Hepatocyte (in vitro differentiated cells): ENCODE data around the gene DLX4. TPM values are rescaled to one million over a fixed set of nuclear protein-coding genes. Genes with fewer than 3 reads are reported as not detected.

Source experiments
- DNase-seq: peaks from one replicate; pipeline ENCODE4 v3.0.0-alpha.2; 2016; ENCODE audit warnings: low spot score
- H2AFZ ChIP-seq: fragments of 200-600 bp; sonication (generic); 2 replicates; pipeline ENCODE4 v1.6.0; 2016; ENCODE audit warnings: antibody characterized with exemption, mild to moderate bottlenecking
- H3K27ac ChIP-seq: fragments of 200-600 bp; sonication (generic); 2 replicates; pipeline ENCODE4 v1.5.1; 2016; ENCODE audit warnings: mild to moderate bottlenecking
- H3K27me3 ChIP-seq: fragments of 200-600 bp; sonication (generic); 2 replicates; pipeline ENCODE4 v1.6.1; 2016
- H3K36me3 ChIP-seq: fragments of 200-600 bp; sonication (generic); replicated peaks from 2 replicates; pipeline ENCODE4 v1.5.1; 2016; ENCODE audit warnings: low read depth; ENCODE audit not compliant: insufficient read depth
- H3K4me1 ChIP-seq: fragments of 200-600 bp; sonication (generic); 2 replicates; pipeline ENCODE4 v1.5.1; 2016; ENCODE audit warnings: mild to moderate bottlenecking, moderate library complexity; ENCODE audit not compliant: insufficient read depth
- H3K4me2 ChIP-seq: fragments of 200-600 bp; sonication (generic); 2 replicates; pipeline ENCODE4 v1.6.0; 2016
- H3K4me3 ChIP-seq: fragments of 200-600 bp; sonication (generic); 2 replicates; pipeline ENCODE4 v1.5.1; 2016; ENCODE audit warnings: mild to moderate bottlenecking
- H3K79me2 ChIP-seq: fragments of 200-600 bp; sonication (generic); 2 replicates; pipeline ENCODE4 v1.6.0; 2017; ENCODE audit warnings: mild to moderate bottlenecking
- H3K9me2 ChIP-seq: fragments of 200-600 bp; sonication (generic); replicated peaks from 2 replicates; pipeline ENCODE4 v1.6.0; 2017; ENCODE audit warnings: mild to moderate bottlenecking; ENCODE audit not compliant: insufficient read depth
- H3K9me3 ChIP-seq: fragments of 200-600 bp; sonication (generic); 2 replicates; pipeline ENCODE4 v1.5.1; 2016; ENCODE audit warnings: low read depth, mild to moderate bottlenecking
- H4K20me1 ChIP-seq: fragments of 200-600 bp; sonication (generic); 2 replicates; pipeline ENCODE4 v1.6.0; 2016; ENCODE audit warnings: mild to moderate bottlenecking; ENCODE audit not compliant: insufficient read depth, poor library complexity, severe bottlenecking
- CTCF ChIP-seq: fragments of 200-600 bp; sonication (generic); IDR thresholded peaks from 2 replicates; pipeline ENCODE4 v1.5.1; 2016; ENCODE audit warnings: antibody characterized with exemption, mild to moderate bottlenecking; ENCODE audit not compliant: poor library complexity
- EZH2 ChIP-seq: fragments of 200-600 bp; sonication (generic); IDR thresholded peaks from 2 replicates; pipeline ENCODE4 v1.6.1; 2016; ENCODE audit warnings: antibody characterized with exemption, mild to moderate bottlenecking, borderline replicate concordance
- EZH2phosphoT487 ChIP-seq: fragments of 200-600 bp; sonication (generic); IDR thresholded peaks from one replicate; pipeline ENCODE4 v1.6.1; 2018; ENCODE audit warnings: antibody characterized with exemption, mild to moderate bottlenecking, low read depth, moderate library complexity; ENCODE audit not compliant: unreplicated experiment, severe bottlenecking
- WGBS: methylation state at CpG from one replicate; pipeline ENCODE4 v1.1.6; 2016; ENCODE audit warnings: low lambda C conversion rate; ENCODE audit errors: missing lambda C conversion rate; 5-methylcytosine and 5-hydroxymethylcytosine counted together
- polyA plus RNA-seq: library from polyadenylated mRNA; unstranded; fragments of >200 nt; fragmentation: Nextera tagmentation; extraction: Ambion mirVana; gene quantifications from 2 replicates; pipeline ENCODE4 v1.2.1, GENCODE V29; 2016
- total RNA-seq: library from RNA; depleted of rRNA; stranded (reverse); fragments of >200 nt; gene quantifications from 2 replicates; pipeline ENCODE4 v1.2.3, GENCODE V29; 2014

The DLX4 gene
- total and polyA plus RNA-seq, 2 experiments from 2014 or later = 0.17 to 1.4 TPM

GRCh38 chr17:49972486-49973270, 3.7 kb downstream of the DLX4 start:
- no peaks in the 10 kb centered on the region for H3K36me3 ChIP-seq
- H3K9me3 ChIP-seq = no peaks in the 10 kb centered on the region
- 9% methylated on average over 51 of the region's 57 CpGs for WGBS
- peak overlapping the region; percentile 52 for H2AFZ ChIP-seq
- no peak overlapping the region for H3K4me3 ChIP-seq
- TF ChIP-seq EZH2phosphoT487 = peak; percentile 36
- TF ChIP-seq EZH2 = peak; percentile 82
- TF ChIP-seq CTCF = no peak
- peak overlapping the region; percentile 76 for H3K4me2 ChIP-seq
- no peaks in the 10 kb centered on the region for H3K79me2 ChIP-seq
- peaks cover 23% of the 10 kb centered on the region for H3K4me1 ChIP-seq
- peaks cover 85% of the 10 kb centered on the region for H3K27me3 ChIP-seq
- H3K9me2 ChIP-seq = no peaks in the 10 kb centered on the region
- no peak overlapping the region for H3K27ac ChIP-seq
- no peak for DNase-seq
- no peaks in the 10 kb centered on the region for H4K20me1 ChIP-seq

- Histone ChIP-seq H3K4me3 (no peak overlapping the region), H3K27me3 (peaks cover 85% of the 10 kb centered on the region), H3K9me3 (no peaks in the 10 kb centered on the region), H4K20me1 (no peaks in the 10 kb centered on the region), H3K27ac (no peak overlapping the region), H3K79me2 (no peaks in the 10 kb centered on the region), H3K4me2 (no peak overlapping the region), H3K9me2 (no peaks in the 10 kb centered on the region), H3K36me3 (no peaks in the 10 kb centered on the region), H2AFZ (no peak overlapping the region), H3K4me1 (peaks cover 23% of the 10 kb centered on the region)
- TF ChIP-seq CTCF = no peak
- TF ChIP-seq EZH2phosphoT487 = no peak
- TF ChIP-seq EZH2 = no peak
- DNase-seq = no peak
- WGBS = 19% methylated on average over 2 of the region's 2 CpGs
Observed at GRCh38 chr17:49973271-49973615, 4.3 kb downstream of the DLX4 start.

- H3K27me3 ChIP-seq = peaks cover 71% of the 10 kb centered on the region
- H3K9me2 ChIP-seq = no peaks in the 10 kb centered on the region
- WGBS = 60% methylated on average over 7 of the region's 7 CpGs
Observed at GRCh38 chr17:49975531-49975930, 6.5 kb downstream of the DLX4 start.

More at GRCh38 chr17:49975531-49975930, 6.5 kb downstream of the DLX4 start:
- H2AFZ ChIP-seq = no peak overlapping the region
- H3K79me2 ChIP-seq = no peaks in the 10 kb centered on the region
- H3K9me3 ChIP-seq = no peaks in the 10 kb centered on the region
- no peak overlapping the region for H3K4me3 ChIP-seq
- DNase-seq = no peak
- H3K27ac ChIP-seq = no peak overlapping the region
- TF ChIP-seq EZH2 (no peak), CTCF (no peak), EZH2phosphoT487 (no peak)
- peaks cover 13% of the 10 kb centered on the region for H3K4me1 ChIP-seq
- no peak overlapping the region for H3K4me2 ChIP-seq
- no peaks in the 10 kb centered on the region for H3K36me3 ChIP-seq
- no peaks in the 10 kb centered on the region for H4K20me1 ChIP-seq
